Kidney (tissue), 14 donors: ENCODE data around the gene CDC23. TPM values are rescaled to one million over a fixed set of nuclear protein-coding genes. Genes with fewer than 3 reads are reported as not detected.
"Not testable (repeated sequence)": the region's sequence is repeated elsewhere in the genome, so short reads cannot be mapped to it uniquely, and the experiment has no call there.

Experiments
- DNase-seq, 5 donors: peaks; one replicate each; pipeline ENCODE4 v3.0.0-alpha.2; 2013 to 2020
- FAIRE-seq: peaks from 2 replicates; lab custom pipeline; 2012; peaks lifted over from hg19 to GRCh38; lab: Jason Lieb, UNC
- H3K27ac ChIP-seq, 2 donors: one replicate each; pipeline ENCODE4 v1.7.0; 2013; ENCODE audit warnings: low read depth in 2 of 2, low read length in 2 of 2, inconsistent platforms in 1 of 2
- H3K27me3 ChIP-seq: one replicate; pipeline ENCODE4 v1.7.1; 2013; ENCODE audit warnings: low read length, inconsistent platforms; ENCODE audit not compliant: control insufficient read depth, insufficient read depth
- H3K36me3 ChIP-seq, 3 donors: one replicate each; pipeline versions ENCODE4 v1.7.0 to v1.7.1; 2013; ENCODE audit warnings: low read length in 3 of 3, control low read depth in 1 of 3, inconsistent platforms in 1 of 3; ENCODE audit not compliant: insufficient read depth in 3 of 3, control insufficient read depth in 2 of 3
- H3K4me1 ChIP-seq, 3 donors: one replicate each; pipeline versions ENCODE4 v1.7.0 to v1.7.1; 2013; ENCODE audit warnings: low read length in 3 of 3, inconsistent platforms in 1 of 3, low read depth in 1 of 3; ENCODE audit not compliant: control insufficient read depth in 2 of 3, insufficient read depth in 2 of 3
- H3K4me3 ChIP-seq, 3 donors: one replicate each; pipeline versions ENCODE4 v1.7.0 to v1.8.1; 2013; ENCODE audit warnings: low read length in 3 of 3, control low read depth in 1 of 3, inconsistent platforms in 1 of 3
- H3K9ac ChIP-seq, 3 donors: one replicate each; pipeline versions ENCODE4 v1.7.0 to v1.7.1; 2013; ENCODE audit warnings: low read length in 3 of 3, control low read depth in 1 of 3, inconsistent platforms in 1 of 3
- H3K9me3 ChIP-seq, 3 donors: one replicate each; pipeline versions ENCODE4 v1.7.0 to v1.7.1; 2013; ENCODE audit warnings: low read length in 3 of 3, control low read depth in 1 of 3, inconsistent platforms in 1 of 3; ENCODE audit not compliant: control insufficient read depth in 2 of 3, insufficient read depth in 1 of 3
- CTCF ChIP-seq: IDR thresholded peaks from 3 replicates; pipeline ENCODE4 v1.5.1; 2012; ENCODE audit warnings: mild to moderate bottlenecking, moderate library complexity, borderline replicate concordance; ENCODE audit not compliant: insufficient read depth; ENCODE audit errors: extremely low read depth
- intact Hi-C: fragments of 100-400 bp; cut with DNase I; formaldehyde crosslinking; loops from one replicate; pipeline ENCODE4 v1.11.1; 2022
- polyA plus RNA-seq: library from polyadenylated mRNA; stranded (reverse); fragments of 350-450 nt; fragmentation: Illumina TruSeq; extraction: RNeasy Lipid Tissue Mini Kit (QIAGEN cat#74804); gene quantifications from one replicate; pipeline ENCODE4 v1.2.3, GENCODE V29; 2014; ENCODE audit warnings: low read depth, low replicate concordance; ENCODE audit not compliant: insufficient read depth
- total RNA-seq: library from RNA; stranded (reverse); fragmentation: NEBNext Ultra II Directional; extraction: Animal tissue kit (Norgen Biotek cat#: 25700); gene quantifications from one replicate; pipeline ENCODE4 v1.2.1, GENCODE V29; 2021
- donor health status: control.
- donor health status: control.
- donor health status: control.
- donor health status: control.
- donor health status: control.
- donor health status: DM: yes; HTN: yes; CAD: no.
- donor health status: Normal renal cell carcinoma (clear cell type).

Gene CDC23
- total and polyA plus RNA-seq, 2 donors from 2014 or later: 17.6 to 28.3 TPM

DNA sequence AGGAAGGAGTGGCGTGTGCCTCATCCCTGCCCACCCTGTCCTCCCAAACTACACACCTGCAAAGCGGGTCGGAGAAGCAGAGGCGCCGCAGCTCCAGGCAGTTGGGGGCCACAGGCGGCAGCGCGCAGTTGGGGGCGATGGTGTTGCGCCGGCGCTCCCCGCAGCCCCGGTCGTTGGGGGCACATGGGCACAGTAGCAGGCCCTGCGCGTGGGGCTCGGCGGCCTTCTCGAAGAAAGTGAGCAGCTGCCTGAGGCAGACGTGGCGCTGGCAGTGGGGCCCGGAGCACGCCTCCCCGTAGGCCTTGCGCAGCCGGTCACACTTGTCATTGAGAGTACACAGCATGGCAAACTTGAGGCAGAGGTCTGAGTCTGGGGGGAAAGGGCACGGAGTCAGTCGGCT, 44.5 kb upstream of the CDC23 start:
- H3K4me1 ChIP-seq: no peaks in the 10 kb centered on the region
- intact Hi-C loops: no loop called here
- TF ChIP-seq CTCF: no peak
- no peak for DNase-seq
- H3K9ac ChIP-seq: no peak overlapping the region
- no peak for FAIRE-seq
- H3K27me3 ChIP-seq: no peaks in the 10 kb centered on the region
- no peak overlapping the region for H3K27ac ChIP-seq
- no peak overlapping the region for H3K4me3 ChIP-seq
- H3K9me3 ChIP-seq: no peaks in the 10 kb centered on the region
- no peaks in the 10 kb centered on the region for H3K36me3 ChIP-seq

GRCh38 chr5:138252944-138253343, 39.8 kb upstream of the CDC23 start:
- DNase-seq (no peak), FAIRE-seq (no peak)
- intact Hi-C loops: no loop called here
- no peaks in the 10 kb centered on the region for H3K4me1 ChIP-seq
- no peak overlapping the region for H3K4me3 ChIP-seq
- no peaks in the 10 kb centered on the region for H3K27me3 ChIP-seq
- no peaks in the 10 kb centered on the region for H3K36me3 ChIP-seq
- H3K27ac ChIP-seq: no peak overlapping the region
- no peak for TF ChIP-seq CTCF
- H3K9ac ChIP-seq: no peak overlapping the region
- no peaks in the 10 kb centered on the region for H3K9me3 ChIP-seq

- H3K27me3 ChIP-seq, FAIRE-seq, DNase-seq, H3K9ac ChIP-seq, H3K27ac ChIP-seq, intact Hi-C loops, H3K4me3 ChIP-seq, H3K9me3 ChIP-seq, H3K36me3 ChIP-seq, H3K4me1 ChIP-seq: not testable (repeated sequence)
These were observed 34.7 kb upstream of the CDC23 start for GRCh38 chr5:138247800-138248199.

DNA sequence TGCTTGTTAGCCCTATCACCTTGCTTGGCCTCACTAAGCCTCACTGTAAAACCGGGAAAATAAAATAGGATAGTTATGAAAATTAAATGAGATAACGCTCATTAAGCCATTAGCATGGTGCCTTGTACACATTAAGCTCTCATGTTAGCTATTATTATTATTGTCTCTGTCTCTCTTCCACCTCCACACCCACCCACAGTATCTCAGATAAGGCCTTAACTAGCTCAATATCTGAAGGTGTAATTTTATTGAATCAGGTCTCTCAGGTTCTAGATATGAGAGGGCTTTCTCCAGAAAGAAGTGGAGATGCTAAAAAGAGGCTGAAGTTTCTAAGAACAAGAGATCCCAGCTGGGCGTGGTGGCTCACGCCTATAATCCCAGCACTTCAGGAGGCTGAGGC, 33.7 kb upstream of the CDC23 start:
- no peak for DNase-seq
- intact Hi-C loops: no loop called here

More for the DNA sequence above, 33.7 kb upstream of the CDC23 start:
- Histone ChIP-seq H3K27me3 (peaks cover 2% of the 10 kb centered on the region), H3K36me3 (no peaks in the 10 kb centered on the region), H3K27ac (no peak overlapping the region), H3K4me1 (no peaks in the 10 kb centered on the region), H3K9me3 (no peaks in the 10 kb centered on the region), H3K9ac (no peak overlapping the region), H3K4me3 (no peak overlapping the region)
- no peak for TF ChIP-seq CTCF
- no peak for FAIRE-seq
